ENCODE measurements around the gene SULT1A2.
"Not testable (repeated sequence)": the region's sequence is repeated elsewhere in the genome, so short reads cannot be mapped to it uniquely, and the experiment has no call there.

The SULT1A2 gene

DNA sequence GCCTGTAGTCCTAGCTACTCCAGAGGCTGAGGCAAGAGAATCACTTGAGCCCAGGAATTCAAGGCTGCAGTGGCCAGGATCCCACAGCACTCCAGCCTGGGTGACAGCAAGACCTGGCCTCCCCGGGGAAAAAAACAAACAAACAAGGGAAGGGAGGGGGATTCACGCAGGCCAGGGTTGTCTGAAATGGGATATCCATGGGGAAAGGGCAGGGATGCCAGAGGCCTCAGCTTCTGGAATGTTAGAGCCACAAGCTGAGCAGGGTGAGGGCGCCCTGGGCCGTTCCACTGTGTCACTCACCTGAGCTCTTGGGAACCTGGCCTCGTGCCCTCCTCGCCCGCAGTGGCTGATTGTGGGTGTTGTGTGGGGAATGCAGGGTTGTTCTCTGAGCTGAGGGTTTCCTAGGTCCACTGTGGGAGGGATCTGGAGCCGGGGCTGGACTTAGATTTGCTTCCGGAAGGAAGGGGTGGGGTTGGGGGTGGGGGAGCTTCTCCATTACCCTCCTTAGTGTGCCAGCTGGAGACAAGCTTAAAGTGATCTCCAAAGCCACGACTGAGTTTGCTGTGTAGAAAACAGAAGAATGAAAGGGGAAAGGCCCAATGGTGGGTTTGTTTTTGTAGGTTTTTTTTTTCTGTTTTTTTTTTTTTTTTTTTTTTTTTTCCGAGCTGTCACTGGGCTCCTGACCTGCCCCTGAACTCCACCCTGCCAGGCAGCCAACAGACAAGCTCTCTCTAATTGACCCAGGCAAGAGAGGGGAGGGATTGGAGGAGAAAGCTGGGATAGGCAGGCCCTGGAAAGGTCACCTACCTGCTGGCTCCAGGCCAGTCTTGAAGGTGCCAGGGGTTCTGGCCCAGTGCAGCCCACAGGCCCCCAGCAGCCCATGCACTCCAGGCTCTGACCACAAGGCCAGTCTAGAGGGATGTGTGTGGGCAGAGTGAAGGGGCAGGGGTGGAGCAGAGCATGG is 13.1 kb upstream of the SULT1A2 start, which contains the start of gene SULT1A1:
TSS of gene SULT1A1 (minus strand) at position 414 of the 964 bp plus-strand sequence. CDS start 1,189 bp downstream, outside the sequence.
- DNase-seq (ENCODE audit: low read depth, low spot score), result no peak

DNA sequence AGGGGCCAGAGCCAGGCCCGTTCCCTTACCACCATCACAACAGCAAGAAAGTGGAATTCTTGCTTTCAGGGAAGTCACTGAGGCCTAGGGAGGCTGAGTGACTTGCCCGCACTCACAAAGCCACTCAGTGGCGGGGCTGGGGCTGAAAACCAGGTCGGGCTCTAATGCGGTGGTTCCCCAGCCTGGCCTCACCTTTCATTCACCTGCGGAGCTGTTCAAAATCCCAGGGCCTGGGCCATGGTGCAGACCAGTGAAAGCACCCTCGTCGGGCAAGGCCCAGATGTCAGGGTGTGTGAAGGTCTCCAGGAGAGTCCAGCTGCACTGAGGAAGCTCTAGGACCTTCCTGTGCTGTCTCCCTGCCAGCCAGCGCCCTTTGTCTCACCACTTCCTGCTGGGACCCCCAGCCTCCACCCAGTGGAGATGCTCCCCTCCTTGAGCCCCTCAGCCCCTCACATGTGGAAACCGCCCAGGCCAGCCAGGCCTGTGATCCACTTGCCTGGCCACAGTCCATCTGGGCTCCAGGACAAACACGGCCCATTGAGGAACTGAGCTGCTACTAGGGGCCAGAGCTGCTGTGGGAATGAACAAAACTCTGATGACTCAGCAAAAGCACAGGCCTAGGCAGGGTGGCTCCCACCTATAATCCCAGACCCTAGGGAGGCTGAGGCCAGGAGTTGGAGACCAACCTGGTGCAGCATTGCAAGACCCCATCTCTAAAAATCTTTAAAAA is 12.2 kb upstream of the SULT1A2 start:
- DNase-seq (ENCODE audit: low read depth, low spot score), result not testable (repeated sequence)

DNA sequence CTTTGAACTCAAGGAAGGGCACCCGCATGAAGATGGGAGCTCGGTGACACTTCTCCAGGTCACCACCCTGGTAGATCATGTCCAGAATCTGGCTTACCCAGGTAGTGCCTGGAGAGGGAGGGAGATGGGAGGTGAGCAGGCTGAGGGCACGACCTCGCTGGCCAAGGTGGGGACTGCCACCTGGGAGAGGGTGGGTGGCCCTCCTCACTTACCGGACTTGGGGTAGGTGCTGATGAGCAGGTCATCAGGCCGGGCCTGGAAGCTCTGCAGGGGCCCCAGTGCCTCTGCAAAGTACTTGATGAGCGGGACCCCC is 11.6 kb upstream of the SULT1A2 start:
- DNase-seq (ENCODE audit: low read depth, low spot score), result not testable (repeated sequence)

DNA sequence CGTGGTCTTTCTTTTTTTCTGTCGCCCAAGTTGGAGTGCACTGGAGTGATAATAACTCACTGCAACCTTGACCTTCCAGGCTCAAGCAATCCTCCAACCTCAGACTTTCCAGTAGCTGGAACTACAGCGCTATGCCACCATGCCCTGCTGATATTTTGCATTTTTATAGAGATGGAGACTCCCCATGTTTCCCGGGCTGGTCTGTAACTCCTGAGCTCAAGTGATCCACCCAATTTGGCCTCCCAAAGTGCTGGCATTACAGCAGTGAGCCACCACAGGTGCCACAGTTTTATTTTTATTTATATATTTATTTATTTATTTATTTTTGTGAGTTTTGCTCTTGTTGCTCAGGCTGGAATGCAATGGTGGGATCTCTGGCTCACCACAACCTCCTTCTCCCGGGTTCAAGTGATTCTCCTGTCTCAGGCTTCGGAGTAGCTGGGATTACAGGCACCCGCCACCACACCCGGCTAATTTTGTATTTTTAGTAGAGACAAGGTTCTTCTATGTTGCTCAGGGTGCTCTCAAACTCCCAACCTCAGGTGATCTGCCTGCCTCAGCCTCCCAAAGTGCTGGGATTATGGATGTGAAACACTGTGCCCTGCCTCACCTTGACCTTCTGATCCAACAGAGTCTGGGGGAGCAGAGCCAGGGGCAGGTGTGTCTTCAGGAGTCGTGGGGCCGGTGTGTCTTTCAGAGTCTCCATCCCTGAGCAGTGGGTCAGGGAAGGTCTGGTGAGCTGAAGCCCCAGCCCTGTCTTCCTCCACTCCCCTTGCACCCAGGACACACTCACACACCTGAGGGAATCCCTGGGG is 11.0 kb upstream of the SULT1A2 start:
- DNase-seq (ENCODE audit: low read depth, low spot score), result not testable (repeated sequence)

DNA sequence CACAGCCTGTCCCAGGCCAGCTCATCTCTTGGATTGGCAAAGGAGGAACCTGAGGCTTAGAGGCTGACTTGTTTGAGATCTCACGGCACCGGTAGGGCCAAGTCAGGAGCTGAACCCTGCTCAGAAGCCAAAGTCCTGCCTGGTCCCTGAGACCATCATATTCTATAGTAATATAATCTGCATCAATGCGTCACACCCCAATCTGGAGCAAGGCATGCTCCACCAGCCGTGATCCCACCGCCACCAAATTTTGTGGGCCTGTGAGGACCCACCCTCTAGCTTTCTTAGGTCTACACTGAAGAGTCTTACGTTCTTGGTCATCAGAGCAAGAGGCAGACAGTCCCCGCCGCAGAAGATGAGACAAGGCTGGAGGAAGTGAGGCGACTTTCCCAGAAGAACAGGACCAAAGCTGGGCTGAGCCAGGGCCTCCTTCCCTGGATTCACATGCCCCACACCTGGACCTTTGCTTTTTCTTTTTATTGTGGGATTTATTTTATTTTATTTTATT is 10.3 kb upstream of the SULT1A2 start:
- DNase-seq (ENCODE audit: low read depth, low spot score), result no peak

DNA sequence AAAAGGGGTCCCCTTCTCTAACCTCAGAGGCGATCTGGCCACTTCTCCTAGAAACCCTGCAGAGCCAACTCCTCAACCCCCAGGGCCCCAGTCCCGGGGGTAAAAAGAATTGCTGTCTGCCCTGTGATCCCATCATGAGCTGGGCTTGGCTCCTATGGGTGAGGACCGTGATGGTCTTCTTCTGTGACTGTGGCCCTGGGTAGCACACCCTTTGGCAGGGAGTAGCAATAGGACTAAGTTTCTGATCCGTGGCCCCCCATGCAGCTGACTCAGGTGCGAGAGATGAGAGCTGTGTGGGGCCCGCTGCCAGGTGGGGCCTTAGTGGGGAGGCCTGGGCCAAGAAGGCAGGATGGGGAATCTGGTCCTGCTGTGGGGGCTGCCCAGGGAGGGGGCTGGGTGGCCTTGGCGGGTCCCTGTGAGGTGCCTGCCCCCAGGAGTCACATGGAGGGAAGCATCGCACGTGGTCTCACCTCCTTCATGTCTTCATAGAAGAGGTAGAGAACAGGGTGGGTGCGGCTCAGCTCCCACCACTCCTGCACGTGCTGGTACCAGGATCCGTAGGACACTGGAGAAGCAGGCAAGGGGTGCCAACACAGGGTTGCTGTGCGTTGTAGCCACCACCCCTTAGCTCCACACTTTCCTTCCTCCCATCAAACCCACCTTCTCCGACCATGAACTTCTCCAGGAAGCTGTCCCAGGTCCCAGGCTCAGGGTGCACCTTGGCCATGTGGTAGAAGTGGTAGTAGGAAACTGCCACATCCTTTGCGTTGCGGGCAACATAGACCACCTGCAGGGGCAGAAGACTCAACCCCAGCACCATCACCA is 9.7 kb upstream of the SULT1A2 start:
- DNase-seq (ENCODE audit: low read depth, low spot score), result no peak

DNA sequence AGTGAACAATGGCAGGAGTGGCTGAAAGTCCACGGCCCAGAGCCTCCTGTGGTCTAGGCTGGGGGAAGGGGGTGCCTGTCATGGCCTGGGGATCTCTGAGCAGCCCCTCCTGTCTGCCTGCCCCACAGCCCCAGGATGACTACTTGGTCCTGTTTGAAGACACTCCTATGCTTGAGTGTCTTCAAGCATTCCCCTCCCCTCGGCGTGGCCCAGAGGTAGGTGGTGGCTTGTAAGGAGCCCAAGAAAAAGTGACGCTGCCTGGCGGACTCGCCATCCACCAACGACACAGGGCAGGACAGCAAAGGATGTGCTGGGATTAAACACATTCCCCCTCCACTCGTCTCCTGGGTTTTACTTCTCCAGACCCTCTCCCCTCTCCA is 7.3 kb upstream of the SULT1A2 start:
- no peak for DNase-seq (ENCODE audit: low read depth, low spot score)

DNA sequence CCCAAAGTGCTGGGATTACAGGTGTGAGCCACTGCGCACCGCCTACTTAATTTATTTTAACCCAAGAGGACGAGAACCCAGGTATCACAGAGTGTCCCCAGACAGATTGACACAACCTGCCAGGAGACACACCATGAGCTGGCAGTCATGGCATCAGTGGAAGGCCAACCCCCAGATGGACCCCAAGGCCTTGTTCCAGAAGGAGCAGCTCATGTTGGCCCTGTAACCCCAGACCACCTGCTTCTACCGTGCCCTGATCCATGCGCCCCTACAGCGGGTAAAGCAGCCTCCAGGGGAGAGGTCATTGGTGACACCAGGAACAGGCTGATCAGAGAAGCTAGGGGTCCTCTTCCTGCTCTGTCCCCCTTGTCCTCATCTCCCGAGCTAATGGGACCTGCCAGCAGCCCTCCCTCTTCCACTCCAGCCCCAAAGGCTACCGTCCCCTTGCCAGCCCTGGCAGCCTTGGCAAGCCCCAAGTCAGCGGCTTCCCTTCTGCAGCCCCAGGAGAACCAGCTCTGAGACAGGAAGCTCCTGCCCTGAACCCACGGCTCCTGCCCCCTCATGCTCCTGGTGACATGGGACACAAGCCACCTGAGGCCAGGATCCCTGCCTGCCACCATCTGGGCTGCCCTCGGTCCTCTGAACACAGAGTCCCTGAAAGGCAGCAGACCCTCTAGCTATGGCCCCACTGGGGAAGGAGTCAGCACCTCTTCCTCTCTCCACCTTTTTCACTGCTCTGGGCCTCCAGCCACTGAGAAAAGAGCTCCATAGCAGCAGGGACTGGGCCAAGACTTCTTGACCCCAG is 6.7 kb upstream of the SULT1A2 start:
- DNase-seq (ENCODE audit: low read depth, low spot score), result no peak

DNA sequence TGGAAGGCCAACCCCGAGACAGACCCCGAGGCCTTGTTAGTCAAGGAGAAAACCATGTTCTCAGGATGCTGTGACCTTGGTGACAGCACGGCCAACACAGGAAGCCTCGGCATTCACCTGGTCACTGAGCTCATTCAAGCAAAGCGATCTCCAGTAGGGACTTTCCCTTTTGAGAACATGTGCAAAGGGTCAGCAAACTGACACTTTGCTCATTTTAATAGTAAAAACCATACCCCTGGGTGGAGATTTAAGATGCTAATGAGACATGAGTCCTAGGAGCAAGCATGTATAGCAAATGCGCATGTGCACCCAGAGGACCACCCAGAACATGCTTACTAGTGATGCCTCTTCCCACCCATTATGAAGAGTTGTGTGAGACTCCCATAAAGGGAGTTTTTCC is 5.7 kb upstream of the SULT1A2 start:
- DNase-seq (ENCODE audit: low read depth, low spot score), result no peak

DNA sequence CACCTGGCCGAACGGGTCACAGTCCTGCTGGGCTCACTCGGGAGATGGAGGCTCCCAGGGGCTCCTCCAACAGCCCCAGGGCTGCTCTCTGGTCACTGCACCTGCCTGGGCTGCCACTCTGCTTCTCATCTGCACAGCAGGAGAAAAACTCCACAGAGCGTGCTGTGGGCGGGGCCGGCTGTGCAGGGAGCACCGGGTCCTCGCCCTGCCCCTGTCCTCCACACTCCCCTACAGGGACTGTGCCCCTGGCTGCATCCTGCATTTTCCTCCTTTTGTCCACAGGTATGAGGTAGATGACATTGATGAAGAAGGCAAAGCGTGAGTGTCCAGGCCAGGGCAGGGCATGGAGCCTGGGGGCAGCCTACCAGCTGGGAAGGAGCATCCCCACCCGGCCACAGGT is 5.2 kb upstream of the SULT1A2 start:
- not testable (repeated sequence) for DNase-seq (ENCODE audit: low read depth, low spot score)

DNA sequence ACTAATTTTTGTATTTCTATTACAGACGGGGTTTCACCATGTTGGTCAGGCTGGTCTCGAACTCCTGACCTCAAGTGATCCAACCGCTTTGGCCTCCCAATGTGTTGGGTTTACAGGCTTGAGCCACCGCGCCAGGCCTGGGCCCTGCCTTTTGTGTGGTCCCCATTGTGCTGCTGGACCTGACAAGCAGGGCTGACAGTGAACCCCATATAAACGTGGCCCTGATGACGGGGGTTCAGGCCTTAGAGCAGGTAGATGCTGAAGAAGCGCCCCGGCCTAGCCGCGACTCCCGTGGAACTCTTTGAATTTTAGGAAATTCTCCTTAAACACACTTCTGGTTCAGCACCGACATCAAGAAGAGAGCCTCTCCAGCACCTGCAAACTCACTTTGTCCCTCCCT is 4.7 kb upstream of the SULT1A2 start:
- DNase-seq (ENCODE audit: low read depth, low spot score), result not testable (repeated sequence)

DNA sequence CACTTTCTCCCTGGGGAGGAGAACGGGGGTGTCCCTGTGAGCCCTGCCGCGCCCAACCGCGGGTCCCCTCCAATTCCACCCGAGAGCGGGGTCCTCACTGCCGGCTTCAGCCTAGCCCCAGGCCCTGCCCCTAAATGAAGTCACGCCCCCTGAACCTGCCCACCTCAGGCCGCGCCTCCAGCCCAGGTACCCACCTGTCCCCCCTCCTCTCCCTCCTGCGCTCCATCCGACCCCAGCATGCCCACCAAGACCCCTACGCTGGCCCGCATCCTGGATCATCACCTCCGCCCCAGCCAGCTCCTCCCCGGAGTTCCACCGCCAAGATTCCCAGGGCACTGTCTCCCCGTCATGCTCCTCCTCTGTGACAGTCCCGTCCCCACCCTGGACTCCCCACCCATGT is 4.1 kb upstream of the SULT1A2 start:
- not testable (repeated sequence) for DNase-seq (ENCODE audit: low read depth, low spot score)

DNA sequence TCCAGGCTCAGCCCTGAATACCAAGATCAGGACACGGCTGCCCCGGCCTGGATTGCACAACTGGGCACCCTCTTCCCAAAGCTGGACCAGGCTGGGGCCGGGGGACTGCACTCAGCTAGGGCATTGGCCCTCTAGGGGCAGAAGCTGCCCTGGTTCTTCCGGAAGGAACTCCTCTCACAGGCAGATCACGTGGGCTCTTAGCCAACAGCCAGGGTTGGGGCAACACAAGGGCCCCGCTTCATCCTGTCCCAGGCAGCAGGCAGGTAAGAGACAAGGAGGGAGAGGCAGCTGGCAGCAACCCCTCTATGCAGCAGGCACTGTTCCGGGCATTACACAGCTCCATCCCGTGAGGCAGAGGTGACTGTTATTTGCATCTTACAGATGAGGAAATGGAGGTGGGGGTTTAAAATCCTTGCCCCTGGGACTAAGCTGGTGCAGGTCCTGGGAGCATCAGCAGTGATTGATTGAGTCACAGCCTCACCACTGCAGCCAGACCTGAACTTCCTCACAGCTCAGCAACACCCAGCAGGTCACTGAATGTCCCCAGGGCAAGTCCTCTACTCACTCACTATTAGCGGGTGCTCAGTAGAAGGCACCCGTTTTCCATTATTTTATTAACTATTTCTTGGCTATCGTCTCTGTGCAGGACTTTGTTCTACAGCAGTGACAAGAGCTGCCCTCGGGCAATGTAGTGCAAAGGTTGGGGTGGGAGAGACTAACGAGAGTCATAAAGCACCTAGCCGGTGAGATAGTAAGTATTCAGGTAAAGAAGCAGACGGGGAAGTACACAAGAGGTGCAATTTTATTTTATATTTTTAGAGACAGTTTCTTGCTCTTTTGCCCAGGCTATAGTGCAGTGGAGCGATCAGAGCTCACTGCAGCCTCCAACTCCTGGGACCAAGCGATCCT is 2.8 kb upstream of the SULT1A2 start:
- not testable (repeated sequence) for DNase-seq (ENCODE audit: low read depth, low spot score)

DNA sequence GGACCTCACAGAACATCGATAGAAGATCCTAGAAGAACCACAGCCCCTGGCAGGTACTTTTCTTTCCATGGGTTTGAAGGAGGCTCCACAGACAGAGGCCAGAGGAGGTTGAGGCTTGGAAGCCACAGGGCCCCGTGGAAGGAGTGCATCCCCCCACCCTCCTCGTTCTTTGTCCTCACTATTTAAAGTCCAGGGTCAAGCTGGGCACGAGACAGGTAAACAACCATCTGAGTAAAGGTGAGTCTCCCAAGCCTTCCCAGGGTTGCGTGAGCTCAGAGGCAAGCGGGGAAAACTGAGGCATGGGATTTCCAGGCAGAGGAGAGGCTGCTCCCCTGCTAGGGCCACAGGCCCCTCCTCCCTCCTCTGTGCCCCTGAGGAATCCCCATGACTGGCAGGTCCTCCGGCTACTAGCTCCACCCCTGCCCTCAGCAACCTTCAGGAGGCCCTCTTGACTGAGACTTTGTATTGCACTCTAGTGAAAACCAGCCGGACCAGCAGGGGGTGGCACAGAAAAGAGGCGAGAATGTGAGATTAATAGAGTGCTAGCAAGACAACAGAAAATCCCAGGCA is 927 bp upstream of the SULT1A2 start:
- no peak for DNase-seq (ENCODE audit: low read depth, low spot score)

DNA sequence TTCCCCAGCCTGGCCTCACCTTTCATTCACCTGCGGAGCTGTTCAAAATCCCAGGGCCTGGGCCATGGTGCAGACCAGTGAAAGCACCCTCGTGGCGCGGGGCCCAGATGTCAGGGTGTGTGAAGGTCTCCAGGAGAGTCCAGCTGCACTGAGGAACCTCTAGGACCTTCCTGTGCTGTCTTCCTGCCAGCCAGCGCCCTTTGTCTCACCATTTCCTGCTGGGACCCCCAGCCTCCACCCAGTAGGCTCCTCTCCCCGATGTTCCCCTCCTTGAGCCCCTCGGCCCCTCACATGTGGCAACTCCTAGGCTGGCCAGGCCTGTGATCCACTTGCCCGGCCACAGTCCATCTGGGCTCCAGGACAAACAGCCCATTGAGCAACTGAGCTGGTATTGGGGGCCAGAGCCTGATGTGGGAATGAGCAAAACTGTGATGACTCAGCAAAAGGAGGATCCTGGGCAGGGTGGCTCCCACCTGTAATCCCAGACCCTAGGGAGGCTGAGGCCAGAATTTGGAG is 677 bp downstream of the SULT1A2 start:
- DNase-seq (ENCODE audit: low read depth, low spot score), result no peak

DNA sequence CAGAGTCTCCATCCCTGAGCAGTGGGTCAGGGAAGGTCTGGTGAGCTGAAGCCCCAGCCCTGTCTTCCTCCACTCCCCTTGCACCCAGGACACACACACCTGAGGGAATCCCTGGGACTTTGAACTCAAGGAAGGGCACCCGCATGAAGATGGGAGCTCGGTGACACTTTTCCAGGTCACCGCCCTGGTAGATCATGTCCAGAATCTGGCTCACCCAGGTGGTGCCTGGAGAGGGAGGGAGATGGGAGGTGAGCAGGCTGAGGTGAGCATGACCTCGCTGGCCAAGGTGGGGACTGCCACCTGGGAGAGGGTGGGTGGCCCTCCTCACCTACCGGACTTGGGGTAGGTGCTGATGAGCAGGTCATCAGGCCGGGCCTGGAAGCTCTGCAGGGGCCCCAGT is 1.4 kb downstream of the SULT1A2 start:
- not testable (repeated sequence) for DNase-seq (ENCODE audit: low read depth, low spot score)

DNA sequence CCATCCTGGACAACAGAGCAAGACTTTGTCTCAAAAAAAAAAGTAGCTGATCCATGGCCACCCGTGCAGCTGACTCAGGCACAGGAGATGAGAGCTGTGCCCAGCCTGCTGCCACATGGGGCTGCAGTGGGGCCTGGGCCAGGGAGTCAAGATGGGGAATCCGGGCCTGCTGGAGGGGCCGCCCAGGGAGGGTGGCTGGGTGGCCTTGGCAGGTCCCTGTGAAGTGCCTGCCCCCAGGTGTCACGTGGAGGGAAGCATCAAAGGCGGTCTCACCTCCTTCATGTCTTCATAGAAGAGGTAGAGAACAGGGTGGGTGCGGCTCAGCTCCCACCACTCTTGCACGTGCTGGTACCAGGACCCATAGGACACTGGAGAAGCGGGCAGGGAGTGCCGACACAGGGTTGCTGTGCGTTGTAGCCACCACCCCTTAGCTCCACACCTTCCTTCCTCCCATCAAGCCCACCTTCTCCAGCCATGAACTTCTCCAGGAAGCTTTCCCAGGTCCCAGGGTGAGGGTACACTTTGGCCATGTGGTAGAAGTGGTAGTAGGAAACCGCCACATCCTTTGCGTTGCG is 3.8 kb downstream of the SULT1A2 start:
- no peak for DNase-seq (ENCODE audit: low read depth, low spot score)

DNA sequence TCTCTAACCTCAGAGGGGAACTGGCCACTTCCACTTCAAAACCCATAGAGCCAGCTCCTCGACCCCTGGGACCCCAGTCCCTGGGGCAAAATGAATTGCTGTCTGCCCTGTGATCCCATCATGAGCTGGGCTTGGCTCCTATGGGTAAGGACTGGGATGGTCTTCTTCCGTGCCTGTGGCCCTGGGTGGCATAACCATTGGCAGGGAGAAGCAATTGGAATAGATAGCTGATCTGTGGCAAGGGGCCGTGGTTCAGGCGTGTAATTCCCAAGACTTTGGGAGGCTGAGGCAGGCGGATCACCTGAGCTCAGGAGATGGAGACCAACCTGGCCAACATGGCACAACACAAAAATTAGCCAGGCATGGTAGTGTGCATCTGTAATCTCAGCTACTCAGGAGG is 4.3 kb downstream of the SULT1A2 start:
- DNase-seq (ENCODE audit: low read depth, low spot score), result no peak

Data from brain pericyte (primary cell).